ENCODE measurements around the gene B3GALT6. TPM values are rescaled to one million over a fixed set of nuclear protein-coding genes. Genes with fewer than 3 reads are reported as not detected.

The B3GALT6 gene
- total and polyA plus RNA-seq, 5 donors = 9.1 to 13.3 (median 11.1) TPM

DNA sequence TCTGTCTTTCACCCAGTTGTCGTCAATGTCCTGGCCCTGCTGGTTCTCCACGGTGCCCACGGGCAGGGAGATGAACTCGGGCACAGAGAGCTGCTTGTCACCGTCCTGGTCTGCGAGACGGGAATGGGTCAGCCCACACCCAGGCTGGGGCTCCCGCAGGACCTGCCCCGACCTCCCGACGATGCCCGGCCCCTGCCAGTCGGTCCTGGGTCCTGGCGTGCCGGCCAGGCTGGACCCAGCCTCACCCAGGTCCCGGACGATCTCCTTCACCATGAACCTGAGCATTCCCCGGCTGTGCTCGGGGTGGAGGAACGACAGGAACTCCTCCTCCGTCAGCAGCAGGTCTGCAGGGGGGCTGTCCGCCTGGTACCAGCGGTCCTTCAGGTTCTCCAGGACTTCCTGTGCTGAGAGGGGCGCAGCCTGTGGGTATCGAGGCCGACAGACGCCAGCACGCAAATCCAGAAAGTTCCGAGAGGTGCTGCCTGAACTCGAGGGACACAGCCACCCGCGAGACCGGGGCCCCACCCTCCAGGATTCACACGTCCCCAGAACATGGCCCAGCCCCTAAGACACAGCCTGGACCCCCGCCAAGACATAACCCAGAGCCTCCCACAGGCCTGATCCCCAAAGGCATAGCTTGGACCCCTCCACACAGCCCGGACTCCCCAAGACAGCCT lies 13.4 kb upstream of the B3GALT6 start:
- 90% methylated on average over 36 of the region's 36 CpGs for WGBS
- intact Hi-C loops (cut with DNase I) = no loop called here

DNA sequence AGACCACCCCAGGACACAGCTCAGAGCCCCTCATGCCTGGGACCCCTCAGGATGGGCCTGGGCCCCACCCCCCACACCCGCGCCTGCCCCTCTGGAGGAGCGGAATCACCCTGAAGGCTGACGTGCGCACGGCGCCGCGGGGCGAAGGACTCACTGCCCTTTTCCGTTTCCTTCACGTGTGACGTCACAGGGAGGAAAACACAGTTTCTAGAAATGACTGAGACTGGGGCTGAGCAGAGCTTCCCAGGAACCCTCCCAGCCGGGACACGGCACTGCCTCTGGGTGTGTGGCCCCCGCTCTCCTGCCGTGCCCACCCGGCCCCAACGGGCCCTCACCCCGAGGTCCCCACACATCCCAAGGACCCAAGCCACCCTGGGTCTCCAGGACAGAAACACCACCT lies 12.7 kb upstream of the B3GALT6 start:
- H3K4me1 ChIP-seq (ENCODE audit: control insufficient read depth, insufficient read depth, low read length) = no peaks in the 10 kb centered on the region
- WGBS = 94% methylated on average over 20 of the region's 20 CpGs
- ATAC-seq = no peak
- no peak overlapping the region for H3K27ac ChIP-seq (ENCODE audit: low read length)
- no peaks in the 10 kb centered on the region for H3K27me3 ChIP-seq (ENCODE audit: control insufficient read depth, insufficient read depth)
- no peaks in the 10 kb centered on the region for H3K9me3 ChIP-seq (ENCODE audit: control insufficient read depth, low read length)
- no peak overlapping the region for H3K4me3 ChIP-seq (ENCODE audit: low read length)
- intact Hi-C loops (cut with DNase I) = no loop called here
- no peak for DNase-seq

More for the DNA sequence above, 13.4 kb upstream of the B3GALT6 start:
- ATAC-seq (no peak), DNase-seq (no peak)
- Histone ChIP-seq H3K4me1 (ENCODE audit: control insufficient read depth, insufficient read depth, low read length) (no peaks in the 10 kb centered on the region), H3K27ac (ENCODE audit: low read length) (no peak overlapping the region), H3K27me3 (ENCODE audit: control insufficient read depth, insufficient read depth) (no peaks in the 10 kb centered on the region), H3K9me3 (ENCODE audit: control insufficient read depth, low read length) (no peaks in the 10 kb centered on the region), H3K4me3 (ENCODE audit: low read length) (no peak overlapping the region)

GRCh38 chr1:1220197-1220596 lies 11.8 kb upstream of the B3GALT6 start:
- Histone ChIP-seq H3K27me3 (ENCODE audit: control insufficient read depth, insufficient read depth) (no peaks in the 10 kb centered on the region), H3K4me1 (ENCODE audit: control insufficient read depth, insufficient read depth, low read length) (no peaks in the 10 kb centered on the region), H3K4me3 (ENCODE audit: low read length) (no peak overlapping the region), H3K27ac (ENCODE audit: low read length) (no peak overlapping the region), H3K9me3 (ENCODE audit: control insufficient read depth, low read length) (no peaks in the 10 kb centered on the region)
- WGBS = 86% methylated on average over 24 of the region's 24 CpGs
- ATAC-seq (no peak), DNase-seq (no peak)
- intact Hi-C loops (cut with DNase I) = no loop called here

DNA sequence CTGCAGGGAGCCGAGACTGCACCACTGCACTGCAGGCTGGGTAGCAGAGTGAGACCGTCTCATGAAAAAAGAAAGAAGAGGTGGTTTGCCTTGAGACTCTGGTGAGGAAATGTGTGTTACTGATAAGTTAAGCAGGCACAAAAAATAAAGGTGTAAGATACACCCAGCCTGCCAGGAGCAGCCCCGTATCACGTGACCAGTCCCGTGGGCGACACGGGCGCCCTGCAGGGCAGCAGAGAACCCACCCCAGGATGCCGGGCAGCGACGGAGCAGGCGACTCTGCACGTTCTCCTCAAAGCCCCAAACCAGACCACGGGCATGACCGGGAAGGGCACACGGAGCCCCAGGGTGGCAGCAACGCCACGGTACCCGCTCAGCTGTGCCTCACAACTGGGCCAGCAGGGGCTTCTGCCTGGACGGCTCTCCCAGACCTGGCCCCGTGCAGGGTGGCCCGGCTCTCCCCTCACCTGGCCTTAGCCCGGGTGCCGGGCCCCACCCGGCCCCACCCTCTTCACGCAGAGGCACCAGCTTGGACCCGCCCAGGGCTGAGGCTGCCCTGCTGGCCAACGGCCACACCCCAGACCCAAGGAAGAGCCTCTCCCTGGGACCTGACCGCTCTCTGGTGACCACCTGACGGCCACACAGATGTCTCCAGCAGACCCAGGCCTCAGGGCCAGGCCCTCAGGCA lies 10.0 kb upstream of the B3GALT6 start:
- WGBS = 81% methylated on average over 30 of the region's 30 CpGs
- DNase-seq (no peak), ATAC-seq (peak in 1 of 2 donors; percentile 3)
- H3K4me3 ChIP-seq (ENCODE audit: low read length) = no peak overlapping the region
- H3K9me3 ChIP-seq (ENCODE audit: control insufficient read depth, low read length) = no peaks in the 10 kb centered on the region
- H3K4me1 ChIP-seq (ENCODE audit: control insufficient read depth, insufficient read depth, low read length) = no peaks in the 10 kb centered on the region
- H3K27ac ChIP-seq (ENCODE audit: low read length) = no peak overlapping the region
- intact Hi-C loops (cut with DNase I) = no loop called here
- H3K27me3 ChIP-seq (ENCODE audit: control insufficient read depth, insufficient read depth) = no peaks in the 10 kb centered on the region

DNA sequence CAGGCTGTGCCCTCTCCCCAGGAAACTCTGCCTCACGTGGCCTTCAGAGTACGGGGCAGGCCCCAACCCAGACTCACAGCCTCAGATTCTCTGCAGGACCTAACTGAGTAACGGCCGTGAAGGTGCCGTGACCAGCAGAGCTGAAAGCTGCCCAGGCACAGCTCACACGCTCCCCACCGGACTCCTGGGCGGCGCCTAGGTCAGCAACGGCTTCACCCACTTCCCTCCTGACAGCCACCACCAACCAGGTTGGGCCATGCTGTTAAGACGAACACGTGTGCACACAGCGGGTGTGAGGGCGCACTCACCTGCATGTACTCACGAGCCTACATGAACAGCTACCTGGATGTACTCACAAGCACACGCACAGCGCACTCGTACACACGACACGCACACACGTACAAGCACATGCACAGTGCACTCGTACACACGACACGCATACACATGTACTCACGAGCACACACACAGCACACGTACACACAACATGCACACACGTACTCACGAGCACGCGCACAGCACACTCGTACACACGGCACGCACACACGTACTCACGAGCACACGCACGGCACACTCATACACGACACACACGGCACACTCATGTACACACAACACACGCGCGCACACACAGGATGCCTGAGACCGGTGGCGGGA lies 9.3 kb upstream of the B3GALT6 start:
- no peaks in the 10 kb centered on the region for H3K27me3 ChIP-seq (ENCODE audit: control insufficient read depth, insufficient read depth)
- no peak overlapping the region for H3K4me3 ChIP-seq (ENCODE audit: low read length)
- ATAC-seq (no peak), DNase-seq (no peak)
- no peaks in the 10 kb centered on the region for H3K9me3 ChIP-seq (ENCODE audit: control insufficient read depth, low read length)
- no peaks in the 10 kb centered on the region for H3K4me1 ChIP-seq (ENCODE audit: control insufficient read depth, insufficient read depth, low read length)
- WGBS = 93% methylated on average over 44 of the region's 44 CpGs
- intact Hi-C loops (cut with DNase I) = no loop called here
- H3K27ac ChIP-seq (ENCODE audit: low read length) = no peak overlapping the region

DNA sequence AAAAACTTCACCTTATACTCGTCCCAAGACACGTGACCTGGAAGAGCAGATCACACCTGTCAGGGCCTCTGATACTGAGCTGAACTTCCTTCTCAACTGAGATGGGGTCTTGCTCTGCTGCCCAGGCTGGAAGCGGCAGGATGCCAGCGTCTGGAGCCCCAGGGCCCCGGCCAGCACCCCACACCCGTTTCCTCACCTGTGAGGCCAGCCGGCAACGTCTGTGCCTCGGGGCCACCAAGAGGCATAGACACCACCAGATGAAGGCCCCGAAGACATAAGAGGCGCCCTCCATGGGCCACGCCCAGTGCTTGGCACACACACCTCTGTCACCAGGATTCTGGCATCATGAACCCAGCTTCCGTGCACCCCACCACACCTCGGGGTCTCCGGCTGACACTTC lies 8.7 kb upstream of the B3GALT6 start:
- ATAC-seq (no peak), DNase-seq (no peak)
- Histone ChIP-seq H3K4me1 (ENCODE audit: control insufficient read depth, insufficient read depth, low read length) (no peaks in the 10 kb centered on the region), H3K27me3 (ENCODE audit: control insufficient read depth, insufficient read depth) (no peaks in the 10 kb centered on the region), H3K4me3 (ENCODE audit: low read length) (no peak overlapping the region), H3K9me3 (ENCODE audit: control insufficient read depth, low read length) (no peaks in the 10 kb centered on the region), H3K27ac (ENCODE audit: low read length) (no peak overlapping the region)
- intact Hi-C loops (cut with DNase I) = no loop called here
- 96% methylated on average over 15 of the region's 15 CpGs for WGBS

DNA sequence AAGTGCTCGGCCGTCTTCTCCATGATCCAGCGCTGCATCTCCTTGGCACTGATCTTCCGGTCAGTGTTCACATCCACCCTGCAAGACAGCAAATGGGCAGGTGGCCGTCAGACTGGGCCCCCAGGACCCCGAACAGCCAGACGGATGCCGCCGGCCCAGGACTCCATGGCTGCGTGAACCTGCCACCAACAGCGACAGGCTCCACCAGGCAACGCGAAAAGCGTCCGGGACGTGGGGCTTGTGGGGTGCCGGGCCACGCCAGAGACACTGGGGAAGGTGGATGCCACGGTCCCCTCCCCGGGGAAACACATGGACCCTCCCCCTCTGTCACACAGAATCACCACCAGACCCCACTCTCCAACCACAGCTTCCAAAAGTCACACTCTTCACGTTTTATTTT lies 8.1 kb upstream of the B3GALT6 start:
- WGBS = 94% methylated on average over 21 of the region's 21 CpGs
- Histone ChIP-seq H3K27ac (ENCODE audit: low read length) (no peak overlapping the region), H3K4me3 (ENCODE audit: low read length) (no peak overlapping the region), H3K27me3 (ENCODE audit: control insufficient read depth, insufficient read depth) (no peaks in the 10 kb centered on the region), H3K9me3 (ENCODE audit: control insufficient read depth, low read length) (no peaks in the 10 kb centered on the region), H3K4me1 (ENCODE audit: control insufficient read depth, insufficient read depth, low read length) (no peaks in the 10 kb centered on the region)
- ATAC-seq (no peak), DNase-seq (no peak)
- intact Hi-C loops (cut with DNase I) = no loop called here

- H3K27me3 ChIP-seq (ENCODE audit: control insufficient read depth, insufficient read depth) = no peaks in the 10 kb centered on the region
- intact Hi-C loops (cut with DNase I) = no loop called here
- no peak for DNase-seq
- WGBS = 89% methylated on average over 34 of the region's 34 CpGs
- H3K4me3 ChIP-seq (ENCODE audit: low read length) = no peak overlapping the region
- H3K9me3 ChIP-seq (ENCODE audit: control insufficient read depth, low read length) = no peaks in the 10 kb centered on the region
- peaks cover 6% of the 10 kb centered on the region for H3K4me1 ChIP-seq (ENCODE audit: control insufficient read depth, insufficient read depth, low read length)
- ATAC-seq = no peak
- H3K27ac ChIP-seq (ENCODE audit: low read length) = no peak overlapping the region
Observed at GRCh38 chr1:1225238-1225845, 6.7 kb upstream of the B3GALT6 start.

DNA sequence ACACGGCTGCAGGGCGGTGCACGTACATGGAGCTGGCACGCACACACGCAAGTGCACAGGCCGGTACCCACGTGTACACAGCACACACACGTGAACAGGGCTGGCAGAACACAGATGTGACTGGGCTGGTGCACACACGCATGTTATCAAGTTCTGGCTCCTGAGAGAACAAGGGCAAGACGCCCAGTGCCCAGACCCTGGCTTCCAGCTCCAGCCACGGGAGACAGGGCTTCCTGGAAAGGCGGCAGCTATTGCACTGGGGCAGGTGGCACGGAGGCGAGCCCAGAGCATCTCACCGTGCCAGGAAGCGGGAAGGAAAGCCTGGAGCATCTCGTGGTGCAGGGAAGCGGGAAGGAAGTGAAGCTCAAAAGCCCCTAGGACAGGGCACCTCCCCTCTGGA lies 6.1 kb upstream of the B3GALT6 start:
- Histone ChIP-seq H3K27me3 (ENCODE audit: control insufficient read depth, insufficient read depth) (no peaks in the 10 kb centered on the region), H3K4me3 (ENCODE audit: low read length) (no peak overlapping the region), H3K27ac (ENCODE audit: low read length) (no peak overlapping the region), H3K9me3 (ENCODE audit: control insufficient read depth, low read length) (no peaks in the 10 kb centered on the region), H3K4me1 (ENCODE audit: control insufficient read depth, insufficient read depth, low read length) (peaks cover 6% of the 10 kb centered on the region)
- WGBS = 72% methylated on average over 18 of the region's 18 CpGs
- ATAC-seq = no peak
- intact Hi-C loops (cut with DNase I) = no loop called here
- DNase-seq = no peak

GRCh38 chr1:1226566-1227362 lies 5.3 kb upstream of the B3GALT6 start:
- intact Hi-C loops (cut with DNase I) = no loop called here
- Histone ChIP-seq H3K9me3 (ENCODE audit: control insufficient read depth, low read length) (no peaks in the 10 kb centered on the region), H3K4me1 (ENCODE audit: control insufficient read depth, insufficient read depth, low read length) (peaks cover 6% of the 10 kb centered on the region), H3K27ac (ENCODE audit: low read length) (no peak overlapping the region), H3K27me3 (ENCODE audit: control insufficient read depth, insufficient read depth) (no peaks in the 10 kb centered on the region), H3K4me3 (ENCODE audit: low read length) (no peak overlapping the region)
- no peak for DNase-seq
- 91% methylated on average over 42 of the region's 44 CpGs for WGBS
- ATAC-seq = no peak
